GM12873 (cell line): Measurements from ENCODE around the gene AGFG1.
"Not testable (repeated sequence)": the region's sequence is repeated elsewhere in the genome, so short reads cannot be mapped to it uniquely, and the experiment has no call there.

ENCODE experiments used
- CTCF ChIP-seq: IDR thresholded peaks from 2 replicates; pipeline ENCODE4 v1.5.1; 2012; ENCODE audit warnings: low read depth, mild to moderate bottlenecking, moderate library complexity, low read length, control low read depth; ENCODE audit not compliant: insufficient read depth; ENCODE audit errors: missing control alignments

Gene AGFG1

GRCh38 chr2:227597998-227598397, 126.0 kb downstream of the AGFG1 start:
- TF ChIP-seq CTCF = no peak

- TF ChIP-seq CTCF = not testable (repeated sequence)
Observed at GRCh38 chr2:227598835-227599503, 127.0 kb downstream of the AGFG1 start, which contains the start of gene SCYGR2. SCYGR2 (plus strand) TSS chr2:227598893; CDS start chr2:227598893, 0 bp downstream.

- TF ChIP-seq CTCF = no peak
Observed at GRCh38 chr2:227602358-227602757, 130.4 kb downstream of the AGFG1 start.

GRCh38 chr2:227606476-227606875, 134.5 kb downstream of the AGFG1 start:
- no peak for TF ChIP-seq CTCF

GRCh38 chr2:227607941-227608340, 136.0 kb downstream of the AGFG1 start:
- TF ChIP-seq CTCF = no peak

GRCh38 chr2:227608561-227609338, 136.8 kb downstream of the AGFG1 start:
- no peak for TF ChIP-seq CTCF

- no peak for TF ChIP-seq CTCF
Observed at GRCh38 chr2:227610123-227610522, 138.2 kb downstream of the AGFG1 start.
